Naive thymus-derived CD4-positive, alpha-beta T cell (primary cell): Measurements from ENCODE around the gene SNX14. TPM values are rescaled to one million over a fixed set of nuclear protein-coding genes. Genes with fewer than 3 reads are reported as not detected.
A peak's percentile ranks its signal among the peaks of the same experiment; 100 is the strongest.
"Not testable (repeated sequence)": the region's sequence is repeated elsewhere in the genome, so short reads cannot be mapped to it uniquely, and the experiment has no call there.

Source experiments
- ATAC-seq: fragments of 150-1000 bp; cut with Tn5 transposase; 2 replicates; pipeline ENCODE4 v1.10.0; 2021; ENCODE audit warnings: mild to moderate bottlenecking, moderate library complexity
- CTCF ChIA-PET: fragments of 350-600 bp; sonication (Branson Sonifier 250); formaldehyde crosslinking; loops from one replicate; lab custom pipeline; 2021; ENCODE audit warnings: antibody characterized with exemption; lab: Charles Lee
- POLR2A ChIA-PET: fragments of 350-600 bp; sonication (Branson Sonifier 250); formaldehyde crosslinking; loops from one replicate; lab custom pipeline; 2021; ENCODE audit warnings: antibody characterized with exemption, inconsistent platforms; lab: Charles Lee
- DNase-seq, 9 donors: peaks; one replicate each; pipeline versions ENCODE4 v3.0.0 to v3.0.0-alpha.2; 2020 to 2022; ENCODE audit warnings: mixed read lengths in 1 of 9
- H3K27ac ChIP-seq: one replicate; pipeline ENCODE4 v1.7.0; 2013; ENCODE audit warnings: mild to moderate bottlenecking, low read depth, low read length, moderate library complexity
- H3K27me3 ChIP-seq, 2 donors: one replicate each; pipeline ENCODE4 v1.7.0; 2013; ENCODE audit warnings: low read length in 2 of 2, mild to moderate bottlenecking in 2 of 2, moderate library complexity in 2 of 2; ENCODE audit not compliant: control insufficient read depth in 2 of 2, insufficient read depth in 2 of 2
- H3K36me3 ChIP-seq, 3 experiments: 1 replicate in 2 of 3; 2 replicates in 1 of 3; pipeline ENCODE4 v1.7.0; 2013; ENCODE audit warnings: low read length in 3 of 3, mild to moderate bottlenecking in 3 of 3, moderate library complexity in 1 of 3; ENCODE audit not compliant: insufficient read depth in 3 of 3, control insufficient read depth in 2 of 3
- H3K4me1 ChIP-seq, 2 donors: one replicate each; pipeline ENCODE4 v1.7.0; 2013; ENCODE audit warnings: low read length in 2 of 2, mild to moderate bottlenecking in 2 of 2, moderate library complexity in 1 of 2; ENCODE audit not compliant: control insufficient read depth in 2 of 2, insufficient read depth in 2 of 2
- H3K4me3 ChIP-seq: 2 replicates; pipeline ENCODE4 v1.7.0; 2013; ENCODE audit warnings: mild to moderate bottlenecking, low read length
- H3K9me3 ChIP-seq, 3 experiments: 1 replicate in 2 of 3; 2 replicates in 1 of 3; pipeline ENCODE4 v1.7.0; 2013; ENCODE audit warnings: low read length in 3 of 3; ENCODE audit not compliant: control insufficient read depth in 2 of 3
- H3K27ac Mint-ChIP-seq, 9 donors: one replicate each; pipeline ENCODE4 v1.8.0; 2020 to 2022; ENCODE audit warnings: mixed read lengths in 9 of 9, mild to moderate bottlenecking in 8 of 9, moderate library complexity in 5 of 9, inconsistent platforms in 2 of 9
- H3K27me3 Mint-ChIP-seq, 5 donors: one replicate each; pipeline ENCODE4 v1.8.0; 2021 to 2022; ENCODE audit warnings: mixed read lengths in 5 of 5, mild to moderate bottlenecking in 1 of 5
- H3K36me3 Mint-ChIP-seq, 5 donors: one replicate each; pipeline ENCODE4 v1.8.0; 2020 to 2022; ENCODE audit warnings: mixed read lengths in 5 of 5, mild to moderate bottlenecking in 3 of 5, inconsistent platforms in 1 of 5
- H3K4me1 Mint-ChIP-seq, 7 donors: one replicate each; pipeline ENCODE4 v1.8.0; 2020 to 2022; ENCODE audit warnings: mixed read lengths in 7 of 7, mild to moderate bottlenecking in 3 of 7, inconsistent platforms in 1 of 7
- H3K4me3 Mint-ChIP-seq, 10 donors: one replicate each; pipeline ENCODE4 v1.8.0; 2020 to 2022; ENCODE audit warnings: mild to moderate bottlenecking in 10 of 10, mixed read lengths in 10 of 10, moderate library complexity in 6 of 10, inconsistent platforms in 2 of 10
- H3K9me3 Mint-ChIP-seq, 11 donors: one replicate each; pipeline ENCODE4 v1.8.0; 2020 to 2022; ENCODE audit warnings: mixed read lengths in 11 of 11, mild to moderate bottlenecking in 4 of 11, inconsistent platforms in 1 of 11, moderate library complexity in 1 of 11
- intact Hi-C, 2 donors: fragments of 100-400 bp; cut with micrococcal nuclease; formaldehyde crosslinking; loops; one replicate each; pipeline ENCODE4 v1.15.1; 2023
- polyA plus RNA-seq, 2 donors: library from polyadenylated mRNA; unstranded; fragments of 300-500 nt; fragmentation: Illumina TruSeq; gene quantifications; one replicate each; pipeline ENCODE4 v1.2.3, GENCODE V29; 2021
- total RNA-seq, 6 experiments: library from RNA in 5 of 6; stranded (reverse) in 5 of 6; gene quantifications; 1 replicate in 5 of 6; 2 replicates in 1 of 6; pipeline ENCODE4 v1.2.3 and lab custom pipeline; 2021 to 2026

Gene SNX14
- total and polyA plus RNA-seq, 7 experiments from 2014 or later, result 30.1 to 71.8 (median 45.7) TPM

- Mint-ChIP-seq H3K9me3 (no peaks in the 10 kb centered on the region), H3K4me1 (peaks cover 50 to 74% (median 68%) of the 10 kb centered on the region in 7 donors), H3K4me3 (peak overlapping the region in 2 of 10 donors; percentile 16 to 18), H3K27ac (peak overlapping the region in 2 of 9 donors; percentile 12 to 52), H3K36me3 (peaks cover 4 to 53% (median 42%) of the 10 kb centered on the region in 5 donors), H3K27me3 (no peaks in the 10 kb centered on the region)
- no peak overlapping the region for H3K27ac ChIP-seq
- no peaks in the 10 kb centered on the region for H3K9me3 ChIP-seq
- ATAC-seq (no peak), DNase-seq (no peak)
- H3K27me3 ChIP-seq, result no peaks in the 10 kb centered on the region
- intact Hi-C loops, result no loop called here
- CTCF ChIA-PET, result no interaction called here
- H3K4me1 ChIP-seq, result peaks cover 26 to 29% of the 10 kb centered on the region in 2 donors
- no peak overlapping the region for H3K4me3 ChIP-seq
- peaks cover 21 to 60% (median 22%) of the 10 kb centered on the region in 3 experiments for H3K36me3 ChIP-seq
- POLR2A ChIA-PET, result interaction anchor here (8.0 to 9.6 kb wide), 2 partner anchors 39 to 43 kb away, joined by 97 to 593 read pairs; partner anchors contain the start of gene SNX14
Measured at GRCh38 chr6:85637579-85637978, 43.9 kb upstream of the SNX14 start.

DNA sequence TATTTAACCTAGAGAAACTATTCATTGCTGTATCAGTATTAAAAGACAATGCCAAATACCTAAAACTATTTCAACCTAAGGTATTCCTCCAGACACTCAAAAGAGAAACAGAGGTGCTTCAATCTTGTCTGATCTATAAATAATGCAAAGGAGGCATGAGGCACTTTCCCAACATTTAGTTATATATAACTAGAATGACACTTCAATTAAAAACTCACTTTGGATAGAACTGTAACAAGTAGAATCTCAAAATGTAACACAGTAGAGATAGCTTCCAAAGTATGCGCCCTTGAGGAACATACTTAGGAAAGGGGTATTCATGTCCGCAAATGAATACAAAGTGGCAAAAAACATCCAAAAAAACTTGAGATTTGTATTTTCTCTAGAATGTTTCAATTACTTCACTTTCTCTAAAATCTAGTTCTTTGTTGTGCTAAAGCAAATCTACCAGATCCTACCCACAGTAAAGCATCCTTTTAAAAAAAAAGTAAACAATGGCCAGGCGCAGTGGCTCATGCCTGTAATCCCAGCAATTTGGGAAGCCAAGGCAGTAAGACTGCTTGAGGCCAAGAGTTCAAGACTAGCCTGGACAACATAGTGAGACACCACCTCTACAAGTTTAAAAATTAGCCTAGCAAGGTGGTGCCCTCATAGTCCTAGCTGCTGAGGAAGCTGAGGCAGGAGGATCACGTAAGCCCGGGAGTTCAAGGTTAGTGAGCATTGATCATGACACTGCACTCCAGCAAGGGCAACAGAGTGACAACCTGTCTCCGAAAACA, 38.7 kb upstream of the SNX14 start:
- peaks cover 3 to 53% (median 37%) of the 10 kb centered on the region in 5 donors for H3K36me3 Mint-ChIP-seq
- H3K27me3 Mint-ChIP-seq, result no peaks in the 10 kb centered on the region
- peak overlapping the region in 2 of 9 donors; percentile 9 to 13 for H3K27ac Mint-ChIP-seq
- POLR2A ChIA-PET, result interaction anchor here (2.0 to 2.7 kb wide), 2 partner anchors 39 to 46 kb away, joined by 4 to 9 read pairs; partner anchors contain the start of gene SNX14
- H3K27me3 ChIP-seq, result no peaks in the 10 kb centered on the region
- ATAC-seq, result no peak
- no peak overlapping the region for H3K27ac ChIP-seq
- H3K4me1 ChIP-seq, result peaks cover 0 to 4% of the 10 kb centered on the region in 2 donors
- H3K9me3 ChIP-seq, result no peaks in the 10 kb centered on the region
- peaks cover 25 to 71% (median 65%) of the 10 kb centered on the region in 7 donors for H3K4me1 Mint-ChIP-seq
- no peaks in the 10 kb centered on the region for H3K9me3 Mint-ChIP-seq
- H3K4me3 ChIP-seq, result no peak overlapping the region
- H3K36me3 ChIP-seq, result peaks cover 31 to 79% (median 36%) of the 10 kb centered on the region in 3 experiments
- CTCF ChIA-PET, result no interaction called here
- no peak overlapping the region for H3K4me3 Mint-ChIP-seq
- intact Hi-C loops, result no loop called here
- no peak for DNase-seq

DNA sequence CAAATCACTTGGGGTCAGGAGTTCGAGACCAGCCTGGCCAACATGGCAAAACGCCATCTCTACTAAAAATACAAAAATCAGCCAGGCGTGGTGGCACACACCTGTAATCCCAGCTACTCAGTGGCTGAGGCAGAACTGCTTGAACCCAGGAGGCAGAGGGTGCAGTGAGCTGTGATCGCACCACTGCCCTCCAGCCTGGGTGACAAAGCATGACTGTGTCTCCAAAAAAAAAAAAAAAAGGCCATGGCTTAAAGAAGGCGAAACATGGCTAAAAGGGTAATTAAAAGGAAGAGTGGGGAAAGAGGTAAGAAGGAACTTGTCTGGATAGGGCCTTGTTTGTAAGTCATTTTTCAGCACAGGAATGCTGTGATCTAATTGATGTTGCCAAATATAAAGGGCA, 37.5 kb upstream of the SNX14 start:
- peak overlapping the region in 2 of 10 donors; percentile 6 to 18 for H3K4me3 Mint-ChIP-seq
- not testable (repeated sequence) for H3K27me3 Mint-ChIP-seq, ATAC-seq, H3K9me3 ChIP-seq, H3K27me3 ChIP-seq, H3K4me3 ChIP-seq, DNase-seq, H3K9me3 Mint-ChIP-seq, H3K4me1 ChIP-seq, H3K27ac ChIP-seq
- CTCF ChIA-PET, result interaction anchor here (0.8 kb wide), 1 partner anchor 13 kb away, joined by 5 read pairs; no protein-coding TSS in a partner anchor
- H3K27ac Mint-ChIP-seq, result peak overlapping the region in 2 of 9 donors; percentile 8 to 76
- peaks cover 3 to 47% (median 33%) of the 10 kb centered on the region in 5 donors for H3K36me3 Mint-ChIP-seq
- POLR2A ChIA-PET, result interaction anchor here (0.6 to 2.7 kb wide), 2 partner anchors 10 to 47 kb away, joined by 4 to 9 read pairs; no protein-coding TSS in a partner anchor
- intact Hi-C loops, result loop anchor here in 1 of 2 donors (1.0 kb wide), 1 partner anchor 9 kb away; no protein-coding TSS in a partner anchor
- H3K4me1 Mint-ChIP-seq, result peaks cover 28 to 72% (median 65%) of the 10 kb centered on the region in 7 donors
- H3K36me3 ChIP-seq, result peaks cover 24 to 78% (median 26%) of the 10 kb centered on the region in 3 experiments

DNA sequence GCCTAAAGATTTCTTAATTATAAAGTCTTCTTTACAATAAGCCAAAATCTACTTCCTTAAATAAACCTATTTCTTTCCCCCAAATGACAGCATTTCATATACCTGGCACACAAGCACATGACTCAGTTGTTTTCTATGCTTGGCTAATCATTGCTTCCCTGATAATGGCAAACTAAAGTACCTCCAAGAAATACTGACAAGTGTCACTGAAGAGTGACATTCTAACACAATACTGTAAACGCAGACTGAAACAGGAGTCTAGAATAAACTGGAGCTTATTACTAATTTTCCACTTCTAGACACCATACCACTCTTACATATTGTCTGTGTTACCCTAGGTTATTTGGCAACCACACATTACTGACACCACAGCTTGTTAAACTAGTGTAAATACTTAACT, 34.7 kb upstream of the SNX14 start:
- H3K27ac ChIP-seq, result no peak overlapping the region
- no peak overlapping the region for H3K4me3 ChIP-seq
- no peak for DNase-seq
- Mint-ChIP-seq H3K36me3 (peaks cover 9 to 53% (median 37%) of the 10 kb centered on the region in 5 donors), H3K4me1 (peaks cover 35 to 81% (median 74%) of the 10 kb centered on the region in 7 donors), H3K4me3 (peak overlapping the region in 3 of 10 donors; percentile 4 to 29 (median 5)), H3K9me3 (peaks cover 0 to 1% (median 0%) of the 10 kb centered on the region in 11 donors), H3K27me3 (no peaks in the 10 kb centered on the region), H3K27ac (peak overlapping the region in 1 of 9 donors; percentile 13)
- H3K27me3 ChIP-seq, result no peaks in the 10 kb centered on the region
- no peaks in the 10 kb centered on the region for H3K9me3 ChIP-seq
- ChIA-PET POLR2A (interaction anchor here (0.8 kb wide), 1 partner anchor 13 kb away, joined by 3 read pairs; no protein-coding TSS in a partner anchor), CTCF (no interaction called here)
- H3K4me1 ChIP-seq, result peaks cover 0 to 11% of the 10 kb centered on the region in 2 donors
- ATAC-seq, result no peak
- intact Hi-C loops, result loop anchor here (10.0 kb wide), 1 partner anchor 46 kb away; no protein-coding TSS in a partner anchor
- H3K36me3 ChIP-seq, result peaks cover 20 to 65% (median 20%) of the 10 kb centered on the region in 3 experiments

DNA sequence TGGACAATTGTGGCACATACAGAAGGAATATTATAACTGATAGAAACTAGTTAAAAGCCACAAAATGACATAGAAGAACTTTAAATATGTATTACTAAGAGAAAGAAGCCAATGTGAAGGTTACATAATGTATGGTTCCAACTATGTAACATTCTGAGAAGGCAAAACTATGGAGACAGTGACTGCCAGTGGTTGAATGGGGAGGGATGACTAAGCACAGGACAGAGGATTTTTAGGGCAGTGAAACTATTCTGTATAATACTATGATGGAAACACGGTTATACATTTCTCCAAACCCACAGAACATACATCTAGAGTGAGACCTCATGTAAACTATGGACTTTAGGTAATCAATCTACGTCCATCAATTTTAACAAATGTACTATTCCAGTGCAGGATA, 26.6 kb upstream of the SNX14 start:
- H3K9me3 ChIP-seq, result no peaks in the 10 kb centered on the region
- ATAC-seq (no peak), DNase-seq (no peak)
- H3K4me1 Mint-ChIP-seq, result peaks cover 18 to 42% (median 30%) of the 10 kb centered on the region in 7 donors
- ChIA-PET CTCF (no interaction called here), POLR2A (interaction anchor here (0.6 to 0.8 kb wide), 3 partner anchors 11 to 27 kb away, joined by 3 to 4 read pairs (median 3); partner anchors contain the start of gene SNX14)
- H3K27me3 Mint-ChIP-seq, result no peaks in the 10 kb centered on the region
- no peaks in the 10 kb centered on the region for H3K9me3 Mint-ChIP-seq
- intact Hi-C loops, result loop anchor here (10.0 kb wide), 1 partner anchor 54 kb away; no protein-coding TSS in a partner anchor
- no peaks in the 10 kb centered on the region for H3K27me3 ChIP-seq
- H3K4me3 Mint-ChIP-seq, result no peak overlapping the region
- H3K27ac Mint-ChIP-seq, result peak overlapping the region in 4 of 9 donors; percentile 1 to 52 (median 16)
- H3K27ac ChIP-seq, result no peak overlapping the region
- no peak overlapping the region for H3K4me3 ChIP-seq
- no peaks in the 10 kb centered on the region for H3K4me1 ChIP-seq
- peaks cover 11 to 69% (median 37%) of the 10 kb centered on the region in 5 donors for H3K36me3 Mint-ChIP-seq
- H3K36me3 ChIP-seq, result peaks cover 33 to 61% (median 35%) of the 10 kb centered on the region in 3 experiments

- ChIA-PET CTCF (no interaction called here), POLR2A (no interaction called here)
- Mint-ChIP-seq H3K4me1 (peaks cover 5 to 19% (median 14%) of the 10 kb centered on the region in 7 donors), H3K9me3 (no peaks in the 10 kb centered on the region), H3K4me3 (peak overlapping the region in 1 of 10 donors; percentile 60), H3K27me3 (no peaks in the 10 kb centered on the region), H3K27ac (peak overlapping the region in 5 of 9 donors; percentile 5 to 79 (median 59)), H3K36me3 (peaks cover 8 to 53% (median 26%) of the 10 kb centered on the region in 5 donors)
- Histone ChIP-seq H3K27ac (no peak overlapping the region), H3K9me3 (no peaks in the 10 kb centered on the region), H3K27me3 (no peaks in the 10 kb centered on the region), H3K36me3 (peaks cover 35 to 71% (median 39%) of the 10 kb centered on the region in 3 experiments), H3K4me3 (no peak overlapping the region), H3K4me1 (no peaks in the 10 kb centered on the region)
- intact Hi-C loops, result no loop called here
- no peak for DNase-seq
- ATAC-seq, result no peak
Measured at GRCh38 chr6:85614780-85615179, 21.1 kb upstream of the SNX14 start.
